SK-N-SH treated with all-trans-retinoic acid at 6 μM for 48 hours (cell line): ENCODE measurements around the gene NAPSA.

Source experiments
- ATAC-seq: fragments of 200-7000 bp; cut with Tn5 transposase; 3 replicates; pipeline ENCODE4 v1.9.1; 2020; ENCODE audit warnings: mild to moderate bottlenecking, moderate library complexity
- ARNTL ChIP-seq: fragments of 450-650 bp; formaldehyde crosslinking; IDR thresholded peaks from 2 replicates; pipeline ENCODE4 v1.5.0; 2020; ENCODE audit warnings: low read depth, mild to moderate bottlenecking, moderate library complexity, borderline replicate concordance
- BACH2 ChIP-seq: fragments of 250-450 bp; sonication (Bioruptor Pico); IDR thresholded peaks from 2 replicates; pipeline ENCODE4 v1.9.0; 2021; ENCODE audit warnings: mild to moderate bottlenecking, borderline replicate concordance
- CREB5 ChIP-seq: fragments of 250-450 bp; sonication (Bioruptor Pico); IDR thresholded peaks from 2 replicates; pipeline ENCODE4 v1.5.1; 2020; ENCODE audit warnings: low read depth, mild to moderate bottlenecking, moderate library complexity
- CSDC2 ChIP-seq: fragments of 250-450 bp; sonication (Bioruptor Pico); IDR thresholded peaks from 2 replicates; pipeline ENCODE4 v1.5.0; 2020; ENCODE audit warnings: mild to moderate bottlenecking, moderate library complexity
- CSRNP3 ChIP-seq: fragments of 250-450 bp; sonication (Bioruptor Pico); IDR thresholded peaks from 2 replicates; pipeline ENCODE4 v1.5.1; 2021; ENCODE audit warnings: mild to moderate bottlenecking, moderate library complexity
- ESRRG ChIP-seq: fragments of 250-450 bp; sonication (Bioruptor Pico); IDR thresholded peaks from 2 replicates; pipeline ENCODE4 v1.6.1; 2021; ENCODE audit warnings: mild to moderate bottlenecking
- GLIS3 ChIP-seq: fragments of 250-450 bp; sonication (Bioruptor Pico); IDR thresholded peaks from 2 replicates; pipeline ENCODE4 v1.5.0; 2020; ENCODE audit warnings: mild to moderate bottlenecking, moderate library complexity
- ISL1 ChIP-seq: fragments of 250-450 bp; sonication (Bioruptor Pico); IDR thresholded peaks from 2 replicates; pipeline ENCODE4 v2.1.2; 2022; ENCODE audit warnings: mild to moderate bottlenecking, moderate library complexity
- OSR1 ChIP-seq: fragments of 250-450 bp; sonication (Bioruptor Pico); IDR thresholded peaks from 2 replicates; pipeline ENCODE4 v1.8.0; 2022; ENCODE audit warnings: moderate library complexity, mild to moderate bottlenecking, inconsistent platforms
- PPARA ChIP-seq: fragments of 250-450 bp; sonication (Bioruptor Pico); IDR thresholded peaks from 2 replicates; pipeline ENCODE4 v1.5.0; 2020; ENCODE audit warnings: mild to moderate bottlenecking, borderline replicate concordance
- RARB ChIP-seq: fragments of 250-450 bp; sonication (Bioruptor Pico); IDR thresholded peaks from 2 replicates; pipeline ENCODE4 v1.8.0; 2021; ENCODE audit warnings: mild to moderate bottlenecking, moderate library complexity
- SNAI2 ChIP-seq: fragments of 250-450 bp; sonication (Bioruptor Pico); IDR thresholded peaks from 2 replicates; pipeline ENCODE4 v1.5.0; 2020; ENCODE audit warnings: mild to moderate bottlenecking, moderate library complexity
- TCF4 ChIP-seq: fragments of 250-450 bp; sonication (Bioruptor Pico); IDR thresholded peaks from 2 replicates; pipeline ENCODE4 v1.8.0; 2021; ENCODE audit warnings: mild to moderate bottlenecking, moderate library complexity, borderline replicate concordance
- TOX ChIP-seq: fragments of 250-450 bp; sonication (Bioruptor Pico); IDR thresholded peaks from 2 replicates; pipeline ENCODE4 v1.8.0; 2021; ENCODE audit warnings: mild to moderate bottlenecking, moderate library complexity, borderline replicate concordance
- TSHZ2 ChIP-seq: fragments of 250-450 bp; sonication (Bioruptor Pico); IDR thresholded peaks from 2 replicates; pipeline ENCODE4 v1.5.0; 2020; ENCODE audit warnings: mild to moderate bottlenecking, moderate library complexity
- ZC3H10 ChIP-seq: fragments of 250-450 bp; sonication (Bioruptor Pico); IDR thresholded peaks from 2 replicates; pipeline ENCODE4 v1.5.1; 2021; ENCODE audit warnings: mild to moderate bottlenecking, moderate library complexity
- ZFP3 ChIP-seq: fragments of 250-450 bp; sonication (Bioruptor Pico); IDR thresholded peaks from 2 replicates; pipeline ENCODE4 v1.5.0; 2020; ENCODE audit warnings: mild to moderate bottlenecking, moderate library complexity
- ZFP30 ChIP-seq: fragments of 450-650 bp; formaldehyde crosslinking; IDR thresholded peaks from 2 replicates; pipeline ENCODE4 v1.5.0; 2022; ENCODE audit warnings: mild to moderate bottlenecking, moderate library complexity
- ZNF565 ChIP-seq: fragments of 450-650 bp; formaldehyde crosslinking; conservative IDR thresholded peaks from 2 replicates; pipeline ENCODE4 v1.5.0; 2020; ENCODE audit warnings: low read depth, mild to moderate bottlenecking, moderate library complexity
- ZNF70 ChIP-seq: fragments of 450-650 bp; formaldehyde crosslinking; IDR thresholded peaks from 2 replicates; pipeline ENCODE4 v1.5.0; 2020; ENCODE audit warnings: mild to moderate bottlenecking, moderate library complexity
- ZNF8 ChIP-seq: fragments of 450-650 bp; formaldehyde crosslinking; IDR thresholded peaks from 2 replicates; pipeline ENCODE4 v1.5.0; 2020; ENCODE audit warnings: mild to moderate bottlenecking, moderate library complexity

The NAPSA gene

DNA sequence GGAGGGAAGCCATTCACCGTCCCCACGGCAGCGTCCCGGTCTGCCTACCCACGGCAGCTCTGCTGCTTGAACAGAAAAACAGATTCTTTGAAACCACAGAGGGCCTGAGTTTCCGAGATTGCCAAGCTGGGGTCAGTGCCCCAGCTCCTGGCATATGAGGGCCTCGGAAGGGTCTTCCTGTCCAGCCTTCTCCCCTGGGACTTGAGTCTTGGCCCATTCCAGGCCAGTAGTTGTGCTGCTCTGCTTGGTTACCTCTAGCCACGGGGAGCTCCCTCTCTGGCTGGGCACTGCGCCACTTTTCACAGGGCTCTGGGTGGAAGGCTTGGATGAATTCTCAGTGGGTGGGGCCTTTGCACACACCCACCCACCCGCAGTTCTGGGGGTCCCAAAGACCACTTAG is 44.7 kb upstream of the NAPSA start:
- no peak for TF ChIP-seq PPARA (CRISPR knock-in tag)
- ATAC-seq: no peak

- ATAC-seq: no peak
- TF ChIP-seq ZFP30 (CRISPR knock-in tag): no peak
- TF ChIP-seq CREB5 (CRISPR knock-in tag): no peak
- no peak for TF ChIP-seq ZC3H10 (CRISPR knock-in tag)
- TF ChIP-seq, all 23 proteins: peak for 0
Observed at GRCh38 chr19:50409347-50409746, 43.9 kb upstream of the NAPSA start.

DNA sequence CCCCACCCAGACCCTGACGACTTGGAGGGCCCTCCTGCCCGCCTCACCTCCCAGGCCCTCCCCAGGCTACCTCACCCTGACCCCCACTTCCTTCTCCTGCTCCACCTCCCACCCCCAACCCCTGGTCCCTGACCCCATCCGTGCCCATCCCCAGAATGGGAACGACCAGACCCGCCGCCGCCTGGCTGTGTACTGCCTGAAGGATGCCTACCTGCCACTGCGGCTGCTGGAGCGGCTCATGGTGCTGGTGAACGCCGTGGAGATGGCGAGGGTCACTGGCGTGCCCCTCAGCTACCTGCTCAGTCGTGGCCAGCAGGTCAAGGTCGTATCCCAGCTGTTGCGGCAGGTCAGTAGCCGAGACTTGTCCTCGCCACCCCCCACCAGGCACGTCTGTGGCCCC is 41.4 kb upstream of the NAPSA start:
- TF ChIP-seq CSDC2 (no peak), ESRRG (CRISPR knock-in tag) (no peak), OSR1 (CRISPR knock-in tag) (no peak), ZFP3 (CRISPR knock-in tag) (no peak), ARNTL (CRISPR knock-in tag) (no peak), ZNF8 (no peak), CREB5 (CRISPR knock-in tag) (no peak), CSRNP3 (CRISPR knock-in tag) (no peak), RARB (CRISPR knock-in tag) (no peak), GLIS3 (CRISPR knock-in tag) (no peak), TCF4 (CRISPR knock-in tag) (no peak), TSHZ2 (no peak)
- ATAC-seq: no peak

DNA sequence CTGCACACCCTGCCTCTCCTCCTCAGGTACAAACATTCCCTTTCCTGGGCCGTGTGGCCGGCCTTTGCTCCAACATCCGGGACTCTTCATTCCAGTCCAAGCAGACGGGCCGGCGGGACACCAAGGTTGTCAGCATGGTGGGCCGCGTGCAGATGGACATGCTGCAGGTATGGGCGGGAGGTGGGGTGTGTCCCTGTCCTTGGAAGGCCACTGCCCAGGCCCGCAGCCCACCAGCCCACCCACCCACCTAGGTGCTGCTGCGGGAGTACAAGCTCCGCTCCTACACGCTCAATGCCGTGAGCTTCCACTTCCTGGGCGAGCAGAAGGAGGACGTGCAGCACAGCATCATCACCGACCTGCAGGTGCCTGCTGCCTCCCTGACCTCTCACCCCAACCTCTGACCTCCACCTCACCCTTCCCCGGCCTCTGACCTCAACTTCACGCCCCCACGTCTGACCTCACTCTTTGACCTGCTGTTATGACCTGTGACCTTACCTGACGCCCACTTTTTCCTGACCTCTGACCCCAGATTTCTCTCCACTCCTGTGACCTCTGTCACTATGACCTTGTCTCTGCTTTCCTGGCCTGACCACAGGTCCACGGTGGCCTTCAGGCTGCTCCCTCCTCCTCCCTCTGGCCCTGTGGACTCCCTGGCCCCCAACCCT is 40.8 kb upstream of the NAPSA start:
- no peak for TF ChIP-seq ZNF565 (CRISPR knock-in tag)
- no peak for TF ChIP-seq BACH2 (CRISPR knock-in tag)
- TF ChIP-seq ISL1 (CRISPR knock-in tag): no peak
- no peak for TF ChIP-seq OSR1 (CRISPR knock-in tag)
- no peak for TF ChIP-seq ARNTL (CRISPR knock-in tag)
- TF ChIP-seq ZC3H10 (CRISPR knock-in tag): no peak
- no peak for TF ChIP-seq TOX (CRISPR knock-in tag)
- no peak for TF ChIP-seq CREB5 (CRISPR knock-in tag)
- no peak for TF ChIP-seq ZNF8
- TF ChIP-seq ESRRG (CRISPR knock-in tag): no peak
- TF ChIP-seq CSRNP3 (CRISPR knock-in tag): no peak
- no peak for TF ChIP-seq ZNF70 (CRISPR knock-in tag)
- TF ChIP-seq SNAI2 (CRISPR knock-in tag): no peak
- TF ChIP-seq, all 23 proteins: peak for 0
- ATAC-seq: no peak
